Measurements from ENCODE around the gene TTLL1.

The TTLL1 gene

DNA sequence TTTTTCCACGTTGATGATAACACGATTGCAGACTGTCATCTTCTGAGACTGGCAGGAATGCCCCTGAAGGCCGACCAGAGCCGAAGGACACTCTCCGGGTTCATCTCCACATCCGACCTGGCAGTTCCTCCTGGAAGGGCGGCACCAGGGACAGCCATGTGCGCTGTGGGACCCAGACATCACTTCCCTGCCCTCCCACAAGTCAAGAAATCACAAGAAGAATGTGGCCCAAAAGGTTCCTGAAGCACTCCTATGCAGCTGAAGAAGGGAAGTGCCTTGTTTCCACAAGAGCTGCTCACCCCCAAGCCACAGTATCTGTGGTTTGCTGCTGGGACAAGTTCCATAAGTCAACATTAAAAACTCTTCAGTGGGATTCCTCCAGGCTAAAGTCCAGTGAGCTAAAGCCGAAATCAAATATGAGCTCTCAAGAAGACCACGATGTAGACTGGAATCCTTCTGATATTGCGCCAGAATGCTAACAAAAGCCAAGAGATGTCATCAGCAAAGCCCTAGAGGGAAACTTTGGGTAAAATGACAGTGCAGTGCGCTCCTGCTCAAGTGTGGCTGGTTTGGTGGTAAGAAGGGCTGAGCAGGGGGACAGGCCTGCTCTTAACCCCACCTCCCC lies 95.4 kb downstream of the TTLL1 start:
- no peak for DNase-seq (ENCODE audit: low read depth)

DNA sequence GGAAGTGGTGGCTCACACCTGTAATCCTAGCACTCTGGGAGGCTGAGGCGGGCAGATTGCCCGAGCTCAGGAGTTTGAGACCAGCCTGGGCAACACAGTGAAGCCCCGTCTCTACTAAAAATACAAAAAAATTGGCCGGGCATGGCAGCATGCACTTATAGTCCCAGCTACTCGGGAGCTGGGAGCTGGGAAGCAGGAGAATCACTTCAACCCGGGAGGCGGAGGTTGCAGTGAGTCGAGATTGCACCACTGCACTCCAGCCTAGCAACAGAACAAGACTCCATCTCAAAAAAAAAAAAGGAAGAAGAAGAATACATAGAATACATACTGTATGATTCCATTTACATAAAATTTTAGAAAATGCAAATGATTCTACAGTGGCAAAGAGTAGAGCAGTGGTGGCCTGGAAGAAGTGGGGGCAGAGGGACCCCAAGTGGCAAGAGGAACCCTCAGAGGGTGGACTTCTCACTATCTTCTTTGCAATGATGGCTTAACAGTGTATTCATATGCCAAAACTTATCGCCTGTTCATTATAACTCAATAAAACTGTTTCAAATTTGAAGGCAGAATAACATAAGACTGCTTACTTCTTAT lies 96.2 kb downstream of the TTLL1 start:
- DNase-seq (ENCODE audit: low read depth) = no peak

DNA sequence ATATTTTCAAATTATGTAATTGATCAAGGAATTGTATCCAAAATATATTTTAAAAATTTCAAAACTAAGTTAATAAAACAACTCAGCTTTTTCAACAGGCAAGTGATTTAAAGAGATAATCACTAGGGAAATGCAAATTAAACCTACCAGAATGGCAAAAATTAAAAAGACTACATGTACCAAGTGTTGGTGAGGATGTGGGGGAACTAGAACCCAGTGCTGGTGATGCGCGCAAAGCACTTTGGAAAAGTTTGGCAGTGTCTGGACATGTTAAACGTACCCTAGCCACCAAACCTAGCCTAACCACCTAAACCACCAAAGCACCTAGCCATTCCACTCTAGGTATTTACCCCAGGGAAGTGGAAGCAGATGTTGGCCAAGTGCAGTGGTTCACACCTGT lies 97.1 kb downstream of the TTLL1 start:
- no peak for DNase-seq (ENCODE audit: low read depth)

DNA sequence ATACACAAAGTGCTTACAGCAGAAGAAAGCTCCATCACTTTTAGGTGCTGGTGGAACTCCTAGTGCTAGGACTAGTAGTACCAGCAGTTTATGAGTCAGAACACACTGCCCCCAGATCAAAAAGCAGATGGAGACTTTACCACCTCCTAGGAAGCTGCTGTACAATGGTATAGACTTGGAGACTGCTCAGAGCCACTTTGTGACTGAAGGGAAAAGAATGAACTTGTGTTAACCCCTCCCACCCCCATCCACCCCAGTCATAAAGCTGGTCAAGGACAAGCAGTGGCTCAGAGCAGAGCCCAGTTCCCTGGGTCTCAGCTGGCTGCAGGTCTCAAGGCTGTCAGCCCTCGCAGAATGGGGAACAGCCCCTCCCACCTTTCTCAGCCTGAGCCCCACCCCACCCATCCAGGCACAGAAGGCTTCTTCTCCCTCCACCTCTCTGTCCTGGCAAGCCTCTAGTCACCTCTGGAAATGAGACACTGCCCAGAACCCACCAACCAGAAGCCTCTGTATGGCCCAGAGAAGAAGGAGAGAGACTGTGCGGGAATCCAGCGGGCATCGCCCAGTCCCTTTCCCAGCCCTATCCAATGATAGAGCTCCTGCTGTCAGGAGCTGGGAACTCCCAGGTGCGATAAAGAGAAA lies 98.1 kb downstream of the TTLL1 start:
- no peak for DNase-seq (ENCODE audit: low read depth)

DNA sequence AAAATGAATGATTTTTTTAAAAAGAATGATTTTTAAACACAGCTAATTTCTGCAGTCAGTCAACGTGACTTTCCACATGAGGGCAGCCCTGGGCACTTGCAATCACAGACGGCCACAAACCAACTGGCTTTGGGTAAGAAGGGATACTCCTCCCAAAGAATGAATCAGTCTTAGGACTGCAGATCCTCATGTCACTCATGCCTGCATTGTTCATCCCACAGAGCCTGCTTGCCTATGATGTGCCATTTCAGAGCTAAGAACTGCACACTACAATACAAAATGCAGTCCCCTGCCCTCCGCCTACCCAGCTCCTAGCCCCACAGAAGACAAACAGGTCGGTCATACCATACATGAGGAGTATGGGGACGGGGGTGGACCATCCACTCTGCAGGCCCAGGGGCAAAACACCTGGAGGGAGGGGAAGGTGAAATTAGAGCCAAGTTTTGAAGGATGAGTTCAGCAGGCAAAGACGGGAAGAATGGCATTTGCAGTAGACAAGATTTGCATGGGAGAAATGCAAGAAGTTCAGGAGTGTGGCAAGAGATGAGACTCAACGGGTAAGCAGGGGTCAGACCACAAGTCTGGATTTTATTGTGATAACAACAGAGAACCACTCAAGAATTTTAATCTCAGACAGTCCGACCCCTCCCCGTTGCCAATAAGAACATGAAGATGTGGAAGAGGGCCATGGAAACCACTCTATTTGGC lies 98.9 kb downstream of the TTLL1 start:
- DNase-seq (ENCODE audit: low read depth) = no peak

All from activated gamma-delta T cell treated with anti-CD3 and anti-CD28 coated beads, Interleukin-2, amount 50 U/mL, for 16 hours (primary cell).